Measurements from ENCODE around the gene SLC6A9.

The SLC6A9 gene

GRCh38 chr1:43951021-43951985 is 80.0 kb downstream of the SLC6A9 start:
- Histone ChIP-seq H3K27ac (ENCODE audit: insufficient read depth, low read length, poor library complexity, severe bottlenecking) (no peak overlapping the region), H3K9me3 (ENCODE audit: control insufficient read depth, low read length) (no peaks in the 10 kb centered on the region), H3K4me1 (ENCODE audit: control insufficient read depth, insufficient read depth, low read length, poor library complexity, severe bottlenecking) (peaks cover 16% of the 10 kb centered on the region), H3K4me3 (ENCODE audit: insufficient read depth, low read depth, low read length, poor library complexity, severe bottlenecking) (no peak overlapping the region), H3K27me3 (replicated peaks; ENCODE audit: control insufficient read depth, insufficient read depth, low read length, poor library complexity, severe bottlenecking) (no peaks in the 10 kb centered on the region), H3K36me3 (ENCODE audit: control insufficient read depth, insufficient read depth, low read length) (no peaks in the 10 kb centered on the region)
- DNase-seq = no peak

GRCh38 chr1:43949678-43950077 is 81.6 kb downstream of the SLC6A9 start:
- H3K4me3 ChIP-seq (ENCODE audit: insufficient read depth, low read depth, low read length, poor library complexity, severe bottlenecking) = no peak overlapping the region
- no peaks in the 10 kb centered on the region for H3K36me3 ChIP-seq (ENCODE audit: control insufficient read depth, insufficient read depth, low read length)
- no peak for DNase-seq
- no peaks in the 10 kb centered on the region for H3K27me3 ChIP-seq (replicated peaks; ENCODE audit: control insufficient read depth, insufficient read depth, low read length, poor library complexity, severe bottlenecking)
- H3K27ac ChIP-seq (ENCODE audit: insufficient read depth, low read length, poor library complexity, severe bottlenecking) = no peak overlapping the region
- H3K9me3 ChIP-seq (ENCODE audit: control insufficient read depth, low read length) = no peaks in the 10 kb centered on the region
- peaks cover 24% of the 10 kb centered on the region for H3K4me1 ChIP-seq (ENCODE audit: control insufficient read depth, insufficient read depth, low read length, poor library complexity, severe bottlenecking)

GRCh38 chr1:43947874-43948437 is 83.3 kb downstream of the SLC6A9 start:
- Histone ChIP-seq H3K36me3 (ENCODE audit: control insufficient read depth, insufficient read depth, low read length) (no peaks in the 10 kb centered on the region), H3K9me3 (ENCODE audit: control insufficient read depth, low read length) (no peaks in the 10 kb centered on the region), H3K27ac (ENCODE audit: insufficient read depth, low read length, poor library complexity, severe bottlenecking) (no peak overlapping the region), H3K4me1 (ENCODE audit: control insufficient read depth, insufficient read depth, low read length, poor library complexity, severe bottlenecking) (peaks cover 24% of the 10 kb centered on the region), H3K4me3 (ENCODE audit: insufficient read depth, low read depth, low read length, poor library complexity, severe bottlenecking) (no peak overlapping the region), H3K27me3 (replicated peaks; ENCODE audit: control insufficient read depth, insufficient read depth, low read length, poor library complexity, severe bottlenecking) (no peaks in the 10 kb centered on the region)
- DNase-seq = no peak

GRCh38 chr1:43947061-43947873 is 84.0 kb downstream of the SLC6A9 start:
- Histone ChIP-seq H3K4me3 (ENCODE audit: insufficient read depth, low read depth, low read length, poor library complexity, severe bottlenecking) (peak overlapping the region; percentile 80), H3K9me3 (ENCODE audit: control insufficient read depth, low read length) (no peaks in the 10 kb centered on the region), H3K27me3 (replicated peaks; ENCODE audit: control insufficient read depth, insufficient read depth, low read length, poor library complexity, severe bottlenecking) (no peaks in the 10 kb centered on the region), H3K36me3 (ENCODE audit: control insufficient read depth, insufficient read depth, low read length) (no peaks in the 10 kb centered on the region), H3K4me1 (ENCODE audit: control insufficient read depth, insufficient read depth, low read length, poor library complexity, severe bottlenecking) (peaks cover 24% of the 10 kb centered on the region), H3K27ac (ENCODE audit: insufficient read depth, low read length, poor library complexity, severe bottlenecking) (peak overlapping the region; percentile 98)
- no peak for DNase-seq

Data from effector memory CD4-positive, alpha-beta T cell (primary cell).